Putamen (tissue), 1 donor: Measurements from ENCODE around the gene ITPK1.
"Not testable (repeated sequence)": the region's sequence is repeated elsewhere in the genome, so short reads cannot be mapped to it uniquely, and the experiment has no call there.

ENCODE experiments used
- DNase-seq: peaks from one replicate; pipeline ENCODE4 v3.0.0-alpha.2; 2016; ENCODE audit warnings: low spot score

Gene ITPK1

GRCh38 chr14:93131257-93131820 is 15.6 kb upstream of the ITPK1 start:
- not testable (repeated sequence) for DNase-seq

- no peak for DNase-seq
Measured at GRCh38 chr14:93128725-93129459, 13.2 kb upstream of the ITPK1 start.

DNA sequence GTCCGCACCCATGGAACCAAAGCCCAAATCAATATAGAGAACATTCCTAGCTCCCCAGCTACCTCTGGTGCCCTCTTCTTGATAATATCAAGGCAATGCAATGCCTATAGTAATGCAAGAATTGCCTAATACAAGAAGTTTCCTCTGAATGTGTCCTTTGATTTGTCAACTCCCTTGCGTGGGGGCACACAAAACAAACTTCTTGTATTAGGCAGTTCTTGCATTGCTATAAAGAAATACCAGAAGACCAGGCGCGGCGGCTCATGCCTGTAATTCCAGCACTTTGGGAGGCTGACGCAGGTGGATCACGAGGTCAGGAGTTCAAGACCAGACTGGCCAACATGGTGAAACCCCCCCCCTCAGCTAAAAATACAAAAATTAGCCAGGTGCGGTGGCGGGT is 10.4 kb upstream of the ITPK1 start:
- DNase-seq = no peak

DNA sequence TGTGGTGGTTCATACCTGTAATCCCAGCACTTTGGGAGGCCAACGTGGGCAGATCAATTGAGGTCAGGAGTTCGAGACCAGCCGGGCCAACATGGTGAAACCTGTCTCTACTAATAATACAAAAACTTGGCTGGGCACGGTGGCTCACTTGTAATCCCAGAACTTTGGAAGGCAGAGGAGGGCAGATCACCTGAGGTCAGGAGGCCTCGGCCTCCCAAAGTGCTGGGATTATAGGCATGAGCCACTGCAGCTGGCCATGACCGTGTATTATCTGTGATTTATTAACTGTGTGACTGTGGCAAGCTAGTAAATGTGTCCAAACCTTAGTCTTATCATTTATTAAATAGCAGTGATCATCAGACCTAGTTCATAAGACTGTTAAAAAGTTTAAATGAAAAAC is 7.1 kb upstream of the ITPK1 start:
- no peak for DNase-seq

GRCh38 chr14:93121030-93121834 is 5.5 kb upstream of the ITPK1 start:
- no peak for DNase-seq

DNA sequence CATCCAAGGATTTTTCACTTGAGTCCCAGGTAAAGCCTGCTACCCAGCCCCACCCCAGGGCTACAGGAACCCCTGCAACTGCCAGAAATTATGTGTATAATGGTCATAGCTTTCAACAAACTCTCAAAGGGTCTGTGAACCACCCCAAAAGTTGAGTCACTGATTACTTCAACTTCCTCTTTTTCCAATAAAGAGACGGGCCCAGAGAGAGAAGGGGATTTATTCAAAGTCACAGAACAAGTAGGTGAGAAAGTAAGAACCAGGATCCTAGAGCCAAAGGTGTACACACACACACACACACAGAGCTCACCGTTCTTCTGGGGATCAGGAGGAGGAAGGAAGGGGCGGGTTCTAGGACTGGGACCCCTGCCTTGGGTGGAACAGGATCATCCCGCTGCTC is 4.8 kb upstream of the ITPK1 start:
- no peak for DNase-seq

- DNase-seq = no peak
Measured at GRCh38 chr14:93116676-93117200, 1.0 kb upstream of the ITPK1 start.

DNA sequence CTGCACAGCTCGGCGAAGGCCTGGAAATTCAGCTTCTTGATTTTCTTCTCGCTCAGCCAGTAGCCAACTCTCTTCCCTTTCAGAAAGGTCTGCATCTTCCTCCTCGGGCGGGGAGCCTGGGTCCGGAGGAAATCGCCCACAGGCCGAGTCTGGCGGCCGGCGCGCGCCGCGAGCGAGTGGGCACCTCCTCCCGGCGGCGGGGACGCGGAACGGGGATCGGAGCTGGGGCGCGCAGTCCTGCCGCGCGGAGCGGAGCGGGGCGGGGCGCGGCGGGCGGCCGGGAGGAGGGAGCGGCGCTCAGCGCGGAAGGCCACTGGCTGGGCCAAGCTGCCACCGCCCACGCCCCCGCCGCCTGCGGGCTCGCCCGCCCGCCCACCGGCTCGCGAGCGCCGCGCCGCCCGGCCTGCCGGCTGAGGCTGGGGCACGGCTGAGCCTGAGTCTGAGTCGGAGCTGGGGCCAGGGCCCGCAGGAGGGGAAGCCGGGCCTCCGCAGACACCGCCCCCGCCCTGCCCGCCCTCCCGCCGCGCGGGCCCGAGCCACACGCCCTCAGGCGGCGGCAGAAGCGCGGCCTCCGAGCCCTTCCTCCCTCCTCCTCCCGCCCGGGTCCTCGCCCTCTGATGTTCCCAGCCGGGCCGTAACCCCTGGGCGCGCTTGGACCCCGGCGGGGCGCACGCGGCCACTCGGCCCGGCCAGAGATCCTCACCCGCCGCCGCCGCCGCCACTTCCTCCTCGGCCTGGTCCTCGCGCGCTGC is 480 bp downstream of the ITPK1 start:
- peak; percentile 92 for DNase-seq

- DNase-seq = no peak
Measured at GRCh38 chr14:93114713-93115068, 1.0 kb downstream of the ITPK1 start.

- peak; percentile 34 for DNase-seq
Measured at GRCh38 chr14:93114068-93114710, 1.5 kb downstream of the ITPK1 start.

GRCh38 chr14:93113678-93114067 is 2.1 kb downstream of the ITPK1 start:
- DNase-seq = no peak

DNA sequence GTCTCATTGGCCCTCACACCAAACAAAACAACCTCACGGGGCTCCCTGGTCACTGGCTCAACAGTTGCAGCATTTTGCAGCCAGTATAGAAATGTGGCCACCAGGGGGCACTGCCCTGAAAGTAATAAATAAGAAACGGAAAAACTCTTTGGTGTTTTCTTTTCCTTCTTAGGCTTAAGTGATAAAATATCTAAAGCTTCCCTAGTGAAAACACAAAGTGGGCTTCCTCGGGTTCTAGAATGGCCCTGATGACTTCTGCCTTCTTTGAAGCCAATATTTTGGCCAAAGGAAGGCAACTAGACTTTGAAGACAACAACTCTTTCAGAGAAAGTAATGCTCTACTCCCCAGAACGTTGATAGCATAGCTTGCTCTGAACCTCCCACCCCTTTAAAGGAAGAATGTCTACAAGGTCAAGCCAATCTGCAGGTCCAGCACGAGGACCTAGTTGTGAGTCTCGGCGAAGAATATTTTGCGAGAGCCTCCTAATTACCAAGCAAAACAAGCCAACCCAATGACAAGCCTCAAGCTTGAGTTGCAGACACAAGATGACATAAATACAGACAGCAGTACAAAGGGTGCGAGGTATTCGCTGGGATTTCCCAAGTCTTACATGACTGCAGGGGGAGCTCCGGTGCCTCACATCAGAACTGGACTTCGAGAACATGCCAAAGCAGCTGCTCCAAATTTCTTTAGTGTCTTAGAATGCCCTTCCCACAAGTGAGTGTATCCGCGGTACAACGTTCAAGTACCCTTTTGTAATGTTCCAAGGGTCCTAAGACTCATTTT is 2.6 kb downstream of the ITPK1 start:
- peak; percentile 81 for DNase-seq

DNA sequence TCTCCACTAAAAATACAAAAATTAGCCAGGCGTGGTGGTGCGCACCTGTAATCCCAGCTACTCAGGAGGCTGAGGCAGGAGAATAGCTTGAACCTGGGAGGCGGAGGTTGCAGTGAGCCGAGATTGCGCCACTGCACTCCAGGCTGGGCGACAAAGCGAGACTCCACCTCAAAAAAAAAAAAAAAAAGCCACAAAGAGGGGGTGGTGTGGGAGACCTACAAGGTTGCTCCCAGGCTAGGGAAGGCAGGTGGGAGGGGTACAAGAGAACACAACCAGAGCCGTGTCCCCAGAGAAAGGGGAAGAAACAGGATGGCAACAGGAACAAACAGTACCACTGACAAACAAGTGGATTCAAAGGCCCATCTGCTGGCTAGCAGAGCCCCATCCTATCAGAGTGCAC is 4.2 kb downstream of the ITPK1 start:
- DNase-seq = not testable (repeated sequence)

DNA sequence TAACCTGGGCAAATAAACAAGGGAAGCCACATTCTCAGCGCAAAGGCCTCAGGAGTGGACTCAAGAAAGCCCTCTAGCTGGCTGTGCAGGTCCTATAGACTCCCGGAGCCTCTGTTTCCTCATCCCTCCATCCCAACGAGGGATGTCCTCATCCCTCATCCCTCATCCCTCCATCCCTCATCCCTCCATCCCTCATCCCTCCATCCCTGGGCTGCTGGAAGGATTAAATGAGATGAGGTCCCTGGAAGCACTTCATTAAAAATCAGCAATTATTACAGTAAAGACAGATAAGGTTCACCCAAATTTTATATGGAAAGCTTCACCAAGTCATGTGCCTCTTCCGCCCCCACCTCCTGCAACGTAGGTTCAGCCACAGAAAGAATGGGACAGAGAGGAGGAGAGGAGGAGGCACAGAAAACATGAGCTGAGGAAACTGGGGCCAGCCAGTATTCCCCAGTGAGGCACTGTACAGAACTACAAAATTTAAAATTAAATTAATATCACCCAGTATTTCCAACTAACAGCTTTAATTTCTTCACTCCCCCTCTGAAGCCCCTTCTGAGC is 4.8 kb downstream of the ITPK1 start:
- peak; percentile 34 for DNase-seq

- no peak for DNase-seq
Measured at GRCh38 chr14:93109572-93110481, 5.9 kb downstream of the ITPK1 start.

- no peak for DNase-seq
Measured at GRCh38 chr14:93108105-93108504, 7.6 kb downstream of the ITPK1 start.

GRCh38 chr14:93107453-93107852 is 8.3 kb downstream of the ITPK1 start:
- DNase-seq = no peak

GRCh38 chr14:93106541-93107156 is 9.1 kb downstream of the ITPK1 start:
- no peak for DNase-seq

DNA sequence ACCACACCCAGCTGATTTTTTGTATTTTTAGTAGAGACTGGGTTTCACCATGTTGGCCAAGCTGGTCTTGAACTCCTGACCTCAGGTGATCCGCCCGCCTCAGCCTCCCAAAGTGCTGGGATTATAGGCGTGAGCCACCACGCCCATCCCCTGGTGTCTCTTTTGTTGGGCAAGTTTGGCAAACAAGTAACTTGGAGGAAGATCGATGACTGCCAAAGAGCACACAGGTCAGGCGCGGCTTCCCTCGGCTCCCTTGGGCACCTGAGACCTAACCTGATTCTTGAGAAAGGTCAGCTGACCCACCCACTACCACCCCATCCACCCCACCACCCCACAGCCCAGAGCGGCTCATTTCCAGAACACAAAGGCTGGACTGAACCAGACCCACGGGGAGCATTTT is 9.9 kb downstream of the ITPK1 start:
- DNase-seq = not testable (repeated sequence)
